Neural progenitor cell (in vitro differentiated cells): ENCODE results near the gene PCYT1A.

Experiments used
- EZH2 ChIP-seq: fragments of 200-600 bp; sonication (generic); IDR thresholded peaks from 2 replicates; pipeline ENCODE4 v1.6.1; 2017; ENCODE audit warnings: antibody characterized with exemption, mild to moderate bottlenecking, moderate library complexity
- TF ChIP-seq, protein P1 (sequence below): fragments of 200-600 bp; sonication (generic); IDR thresholded peaks from 2 replicates; pipeline ENCODE4 v1.5.1; 2017; ENCODE audit warnings: antibody characterized with exemption, mild to moderate bottlenecking

DNA sequence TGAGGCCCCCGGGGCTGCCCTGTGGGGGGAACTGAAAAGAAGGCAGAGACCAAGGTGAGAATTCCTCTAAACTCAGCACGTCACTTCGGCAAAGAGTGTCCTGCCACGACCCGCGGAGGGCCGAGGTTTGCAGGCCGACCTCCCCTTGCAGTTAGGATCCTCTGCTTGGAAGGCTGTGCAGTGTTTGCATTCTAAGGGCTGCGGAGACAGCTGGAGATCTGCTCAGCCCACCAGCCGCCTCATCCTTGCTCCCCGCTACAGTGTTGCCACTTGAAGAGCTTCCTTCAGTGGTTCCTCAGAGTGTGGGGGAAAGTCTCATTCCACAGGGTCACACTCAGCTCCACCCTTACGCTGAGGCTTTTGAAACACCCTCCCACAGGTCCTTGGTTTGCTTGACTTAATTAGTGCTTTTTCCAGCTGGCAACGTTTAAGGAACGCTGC is 60.4 kb downstream of the PCYT1A start:
- TF ChIP-seq, protein P1, sequence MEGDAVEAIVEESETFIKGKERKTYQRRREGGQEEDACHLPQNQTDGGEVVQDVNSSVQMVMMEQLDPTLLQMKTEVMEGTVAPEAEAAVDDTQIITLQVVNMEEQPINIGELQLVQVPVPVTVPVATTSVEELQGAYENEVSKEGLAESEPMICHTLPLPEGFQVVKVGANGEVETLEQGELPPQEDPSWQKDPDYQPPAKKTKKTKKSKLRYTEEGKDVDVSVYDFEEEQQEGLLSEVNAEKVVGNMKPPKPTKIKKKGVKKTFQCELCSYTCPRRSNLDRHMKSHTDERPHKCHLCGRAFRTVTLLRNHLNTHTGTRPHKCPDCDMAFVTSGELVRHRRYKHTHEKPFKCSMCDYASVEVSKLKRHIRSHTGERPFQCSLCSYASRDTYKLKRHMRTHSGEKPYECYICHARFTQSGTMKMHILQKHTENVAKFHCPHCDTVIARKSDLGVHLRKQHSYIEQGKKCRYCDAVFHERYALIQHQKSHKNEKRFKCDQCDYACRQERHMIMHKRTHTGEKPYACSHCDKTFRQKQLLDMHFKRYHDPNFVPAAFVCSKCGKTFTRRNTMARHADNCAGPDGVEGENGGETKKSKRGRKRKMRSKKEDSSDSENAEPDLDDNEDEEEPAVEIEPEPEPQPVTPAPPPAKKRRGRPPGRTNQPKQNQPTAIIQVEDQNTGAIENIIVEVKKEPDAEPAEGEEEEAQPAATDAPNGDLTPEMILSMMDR, result no peak
- TF ChIP-seq EZH2, result no peak
